ENCODE results near the gene RFPL2.

- TF ChIP-seq CTCF (IDR thresholded peaks at IDR 0.05; ENCODE audit: low read length), result no peak
- no peak for TF ChIP-seq EZH2phosphoT487 (IDR thresholded peaks at IDR 0.05; ENCODE audit: low read length)
Measured at GRCh38 chr22:32244547-32244946, 39.7 kb upstream of the RFPL2 start.
